Cerebellar nuclear complex (tissue), 1 donor: ENCODE results near the gene DHX35.

Source experiments
- DNase-seq, 2 experiments: peaks; one replicate each; lab custom pipeline; 2025; lab: John Stamatoyannopoulos, UW

The DHX35 gene

GRCh38 chr20:39021748-39022147 is 59.6 kb downstream of the DHX35 start:
- DNase-seq = no peak

- DNase-seq = no peak
Measured at GRCh38 chr20:39025883-39026282, 63.7 kb downstream of the DHX35 start.

GRCh38 chr20:39029364-39029763 is 67.2 kb downstream of the DHX35 start:
- no peak for DNase-seq

- DNase-seq = no peak
Measured at GRCh38 chr20:39032997-39033396, 70.9 kb downstream of the DHX35 start.

GRCh38 chr20:39036011-39036410 is 73.9 kb downstream of the DHX35 start:
- no peak for DNase-seq

- DNase-seq = no peak
Measured at GRCh38 chr20:39036851-39037250, 74.7 kb downstream of the DHX35 start.

- no peak for DNase-seq
Measured at GRCh38 chr20:39038047-39038446, 75.9 kb downstream of the DHX35 start.

GRCh38 chr20:39038495-39038894 is 76.4 kb downstream of the DHX35 start:
- DNase-seq = no peak

- no peak for DNase-seq
Measured at GRCh38 chr20:39039261-39039660, 77.1 kb downstream of the DHX35 start.

GRCh38 chr20:39040116-39040515 is 78.0 kb downstream of the DHX35 start:
- no peak for DNase-seq

GRCh38 chr20:39041067-39041466 is 78.9 kb downstream of the DHX35 start:
- no peak for DNase-seq

GRCh38 chr20:39042279-39043150 is 80.4 kb downstream of the DHX35 start:
- no peak for DNase-seq

GRCh38 chr20:39044501-39044900 is 82.4 kb downstream of the DHX35 start:
- no peak for DNase-seq

- no peak for DNase-seq
Measured at GRCh38 chr20:39045676-39046075, 83.5 kb downstream of the DHX35 start.

- DNase-seq = no peak
Measured at GRCh38 chr20:39047417-39047985, 85.4 kb downstream of the DHX35 start.

GRCh38 chr20:39048000-39048696 is 86.0 kb downstream of the DHX35 start:
- peak in 1 of 2 experiments; percentile 25 for DNase-seq

GRCh38 chr20:39049148-39049547 is 87.0 kb downstream of the DHX35 start:
- DNase-seq = no peak

- peak in 1 of 2 experiments; percentile 5 for DNase-seq
Measured at GRCh38 chr20:39049684-39050554, 87.8 kb downstream of the DHX35 start.

GRCh38 chr20:39050555-39050902 is 88.4 kb downstream of the DHX35 start:
- DNase-seq = no peak

- no peak for DNase-seq
Measured at GRCh38 chr20:39052676-39053075, 90.5 kb downstream of the DHX35 start.

GRCh38 chr20:39057143-39057542 is 95.0 kb downstream of the DHX35 start:
- DNase-seq = no peak

GRCh38 chr20:39057911-39058310 is 95.8 kb downstream of the DHX35 start:
- no peak for DNase-seq
